GM19240 (cell line): Measurements from ENCODE around the gene SPAAR.
"Not testable (repeated sequence)": the region's sequence is repeated elsewhere in the genome, so short reads cannot be mapped to it uniquely, and the experiment has no call there.

ENCODE experiments used
- DNase-seq: peaks from one replicate; pipeline ENCODE4 v3.0.0; 2011; ENCODE audit warnings: low spot score; ENCODE audit not compliant: insufficient read length

Gene SPAAR

GRCh38 chr9:35920051-35920620 lies 10.8 kb downstream of the SPAAR start:
- no peak for DNase-seq

- no peak for DNase-seq
Measured at GRCh38 chr9:35923598-35923926, 14.3 kb downstream of the SPAAR start.

- no peak for DNase-seq
Measured at GRCh38 chr9:35923927-35924763, 14.9 kb downstream of the SPAAR start.

GRCh38 chr9:35928591-35929452 lies 19.5 kb downstream of the SPAAR start:
- no peak for DNase-seq

GRCh38 chr9:35929453-35929718 lies 20.1 kb downstream of the SPAAR start:
- no peak for DNase-seq

- DNase-seq = no peak
Measured at GRCh38 chr9:35930521-35930920, 21.2 kb downstream of the SPAAR start.

GRCh38 chr9:35930989-35931388 lies 21.7 kb downstream of the SPAAR start:
- DNase-seq = no peak

GRCh38 chr9:35932735-35933134 lies 23.4 kb downstream of the SPAAR start:
- no peak for DNase-seq

GRCh38 chr9:35933550-35934067 lies 24.3 kb downstream of the SPAAR start:
- DNase-seq = no peak

- not testable (repeated sequence) for DNase-seq
Measured at GRCh38 chr9:35934069-35934468, 24.8 kb downstream of the SPAAR start.

- no peak for DNase-seq
Measured at GRCh38 chr9:35935261-35935660, 26.0 kb downstream of the SPAAR start.

GRCh38 chr9:35935755-35936509 lies 26.6 kb downstream of the SPAAR start:
- no peak for DNase-seq

GRCh38 chr9:35937227-35937626 lies 27.9 kb downstream of the SPAAR start:
- DNase-seq = no peak

GRCh38 chr9:35938474-35939356 lies 29.4 kb downstream of the SPAAR start:
- DNase-seq = no peak

GRCh38 chr9:35939679-35940250 lies 30.5 kb downstream of the SPAAR start:
- no peak for DNase-seq

- no peak for DNase-seq
Measured at GRCh38 chr9:35940458-35941407, 31.4 kb downstream of the SPAAR start.

GRCh38 chr9:35942286-35942685 lies 33.0 kb downstream of the SPAAR start:
- no peak for DNase-seq

GRCh38 chr9:35944173-35944572 lies 34.9 kb downstream of the SPAAR start:
- no peak for DNase-seq

GRCh38 chr9:35944841-35945240 lies 35.6 kb downstream of the SPAAR start:
- DNase-seq = no peak
